ENCODE data around the gene STARD8.

STARD8 gene

DNA sequence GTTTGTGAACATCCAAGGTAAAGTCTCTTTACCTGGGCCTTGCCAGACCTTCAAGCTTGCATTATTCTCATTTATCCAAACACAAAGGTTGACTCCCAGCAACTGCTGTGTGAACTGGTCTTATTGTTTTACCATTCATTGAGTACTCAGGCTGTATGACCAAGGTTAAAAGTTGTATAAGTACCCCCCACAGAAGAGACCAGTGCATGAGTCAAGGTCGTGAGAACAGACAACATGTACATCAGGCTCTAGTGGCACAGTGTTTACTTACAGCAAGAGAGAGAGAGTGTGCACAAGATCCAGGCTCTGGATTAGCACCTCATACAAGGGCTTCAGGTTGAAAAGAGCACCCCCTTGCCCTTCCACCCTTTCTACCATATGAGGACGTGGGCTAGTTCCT lies 103.9 kb downstream of the STARD8 start:
- Histone ChIP-seq H3K9me3 (no peaks in the 10 kb centered on the region), H3K27me3 (no peaks in the 10 kb centered on the region), H3K4me3 (ENCODE audit: low read depth, low read length) (no peak overlapping the region), H3K36me3 (no peaks in the 10 kb centered on the region), H3K4me1 (no peaks in the 10 kb centered on the region)
- no peak for DNase-seq
- TF ChIP-seq, protein P1, sequence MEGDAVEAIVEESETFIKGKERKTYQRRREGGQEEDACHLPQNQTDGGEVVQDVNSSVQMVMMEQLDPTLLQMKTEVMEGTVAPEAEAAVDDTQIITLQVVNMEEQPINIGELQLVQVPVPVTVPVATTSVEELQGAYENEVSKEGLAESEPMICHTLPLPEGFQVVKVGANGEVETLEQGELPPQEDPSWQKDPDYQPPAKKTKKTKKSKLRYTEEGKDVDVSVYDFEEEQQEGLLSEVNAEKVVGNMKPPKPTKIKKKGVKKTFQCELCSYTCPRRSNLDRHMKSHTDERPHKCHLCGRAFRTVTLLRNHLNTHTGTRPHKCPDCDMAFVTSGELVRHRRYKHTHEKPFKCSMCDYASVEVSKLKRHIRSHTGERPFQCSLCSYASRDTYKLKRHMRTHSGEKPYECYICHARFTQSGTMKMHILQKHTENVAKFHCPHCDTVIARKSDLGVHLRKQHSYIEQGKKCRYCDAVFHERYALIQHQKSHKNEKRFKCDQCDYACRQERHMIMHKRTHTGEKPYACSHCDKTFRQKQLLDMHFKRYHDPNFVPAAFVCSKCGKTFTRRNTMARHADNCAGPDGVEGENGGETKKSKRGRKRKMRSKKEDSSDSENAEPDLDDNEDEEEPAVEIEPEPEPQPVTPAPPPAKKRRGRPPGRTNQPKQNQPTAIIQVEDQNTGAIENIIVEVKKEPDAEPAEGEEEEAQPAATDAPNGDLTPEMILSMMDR (IDR thresholded peaks at IDR 0.05; ENCODE audit: low read depth, low read length), result no peak

DNA sequence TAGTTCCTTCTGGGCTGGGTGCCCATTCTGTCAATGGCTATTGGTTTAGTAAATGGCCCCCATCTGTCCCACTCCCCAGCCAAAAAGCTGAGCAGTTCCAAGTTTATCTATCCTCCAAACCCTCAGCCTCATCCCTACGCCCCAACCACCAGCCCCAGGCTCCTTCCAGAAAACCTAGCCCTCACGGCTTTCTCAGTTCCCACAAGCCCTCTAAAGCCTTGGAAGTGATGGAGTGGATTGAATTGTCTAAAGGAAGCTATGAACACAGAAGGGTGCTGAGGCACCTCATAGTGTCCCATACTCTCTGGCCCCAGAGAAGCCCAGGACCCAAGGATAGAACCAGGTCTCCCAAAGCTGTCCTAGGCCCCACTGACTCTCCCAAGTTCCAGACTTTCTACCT lies 105.8 kb downstream of the STARD8 start:
- no peak for DNase-seq
- no peaks in the 10 kb centered on the region for H3K27me3 ChIP-seq
- no peak overlapping the region for H3K4me3 ChIP-seq (ENCODE audit: low read depth, low read length)
- H3K4me1 ChIP-seq, result no peaks in the 10 kb centered on the region
- TF ChIP-seq, protein P1 (IDR thresholded peaks at IDR 0.05; ENCODE audit: low read depth, low read length), result no peak
- H3K9me3 ChIP-seq, result no peaks in the 10 kb centered on the region
- no peaks in the 10 kb centered on the region for H3K36me3 ChIP-seq

DNA sequence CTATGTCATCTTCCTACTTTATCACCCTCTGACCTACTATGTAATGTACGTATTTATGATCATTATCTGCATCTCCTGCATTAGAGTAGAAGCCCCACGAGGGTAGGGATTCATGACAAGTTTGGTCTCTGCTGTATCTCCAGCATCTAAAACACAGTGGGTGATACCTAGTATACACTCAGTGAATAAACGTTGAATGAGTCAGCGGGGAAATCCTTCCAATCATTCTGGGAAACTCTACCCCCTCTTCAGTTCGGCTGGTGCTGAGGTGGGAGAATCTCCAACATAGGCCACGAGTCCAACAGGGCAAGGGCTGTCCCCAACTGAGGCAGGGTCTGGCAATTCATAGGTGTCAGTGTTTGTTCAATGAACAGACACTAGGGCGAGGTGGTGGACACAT lies 106.9 kb downstream of the STARD8 start:
- H3K9me3 ChIP-seq, result no peaks in the 10 kb centered on the region
- no peak overlapping the region for H3K4me3 ChIP-seq (ENCODE audit: low read depth, low read length)
- DNase-seq, result no peak
- no peaks in the 10 kb centered on the region for H3K36me3 ChIP-seq
- no peaks in the 10 kb centered on the region for H3K4me1 ChIP-seq
- no peaks in the 10 kb centered on the region for H3K27me3 ChIP-seq
- TF ChIP-seq, protein P1 (IDR thresholded peaks at IDR 0.05; ENCODE audit: low read depth, low read length), result no peak

DNA sequence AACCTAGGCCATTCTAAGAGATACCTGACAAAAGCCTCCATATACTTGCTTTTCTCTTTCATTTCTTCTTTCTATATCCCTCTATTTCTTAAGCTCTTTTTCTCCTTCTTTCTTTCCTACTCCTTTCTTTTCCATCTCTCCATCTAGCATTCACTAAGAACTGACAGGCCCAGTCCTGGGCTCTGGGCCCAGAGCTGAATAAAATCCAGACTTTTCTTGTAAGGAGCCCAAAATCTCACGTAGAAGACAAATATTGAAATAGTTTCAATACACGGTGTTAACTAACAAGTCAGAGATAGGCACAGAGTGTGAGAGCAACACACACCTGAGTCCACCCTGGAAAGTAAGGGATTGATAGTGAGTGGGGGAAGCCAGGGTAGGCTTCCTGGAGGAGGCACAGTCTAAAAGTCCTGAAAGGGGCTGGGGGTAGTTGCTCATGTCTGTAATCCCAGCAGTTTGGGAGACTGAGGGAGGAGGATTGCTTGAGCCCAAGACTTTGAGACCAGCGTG lies 108.2 kb downstream of the STARD8 start:
- Histone ChIP-seq H3K36me3 (no peaks in the 10 kb centered on the region), H3K9me3 (no peaks in the 10 kb centered on the region), H3K27me3 (no peaks in the 10 kb centered on the region), H3K4me3 (ENCODE audit: low read depth, low read length) (no peak overlapping the region), H3K4me1 (no peaks in the 10 kb centered on the region)
- TF ChIP-seq, protein P1 (IDR thresholded peaks at IDR 0.05; ENCODE audit: low read depth, low read length), result no peak
- DNase-seq, result no peak

DNA sequence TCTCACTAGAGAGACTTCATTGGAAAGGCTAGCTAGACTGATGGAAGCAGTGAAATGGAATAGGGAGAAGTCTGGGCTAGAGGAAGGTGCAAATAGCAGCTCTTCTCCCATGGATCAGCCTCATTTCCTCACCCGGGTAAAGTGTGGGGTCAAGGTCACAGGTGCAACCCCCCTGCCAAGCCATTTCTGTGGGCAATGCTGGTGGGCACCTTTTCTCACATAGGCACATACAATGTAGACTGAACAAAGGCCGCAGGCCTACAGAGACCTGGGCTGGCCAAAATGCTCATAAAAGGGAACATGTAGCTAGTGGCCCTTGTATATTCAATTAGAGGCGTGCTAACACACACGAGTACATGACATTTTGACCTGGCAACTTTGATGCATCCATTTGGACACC lies 109.9 kb downstream of the STARD8 start:
- H3K36me3 ChIP-seq, result no peaks in the 10 kb centered on the region
- DNase-seq, result no peak
- H3K9me3 ChIP-seq, result no peaks in the 10 kb centered on the region
- TF ChIP-seq, protein P1 (IDR thresholded peaks at IDR 0.05; ENCODE audit: low read depth, low read length), result no peak
- no peaks in the 10 kb centered on the region for H3K4me1 ChIP-seq
- H3K27me3 ChIP-seq, result no peaks in the 10 kb centered on the region
- no peak overlapping the region for H3K4me3 ChIP-seq (ENCODE audit: low read depth, low read length)

DNA sequence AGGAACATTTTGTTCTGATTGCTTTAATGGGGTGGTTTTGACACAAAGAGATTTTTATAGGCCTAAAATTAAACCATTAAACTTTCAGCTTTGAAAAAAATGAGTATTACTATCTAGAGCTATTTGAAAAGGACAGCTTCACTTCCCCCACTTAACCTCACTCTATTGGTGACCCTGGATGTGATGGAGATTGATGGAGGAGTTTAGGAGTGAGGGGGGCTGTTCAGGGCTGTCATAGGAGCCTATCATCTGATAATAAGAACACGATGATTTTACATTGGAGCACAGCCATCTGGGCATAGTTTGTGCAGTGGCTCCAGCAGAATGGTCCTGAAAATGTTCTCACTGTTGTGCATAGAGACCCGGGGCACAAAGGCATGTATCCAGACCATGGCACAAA lies 110.3 kb downstream of the STARD8 start:
- no peaks in the 10 kb centered on the region for H3K36me3 ChIP-seq
- TF ChIP-seq, protein P1 (IDR thresholded peaks at IDR 0.05; ENCODE audit: low read depth, low read length), result no peak
- DNase-seq, result no peak
- no peaks in the 10 kb centered on the region for H3K9me3 ChIP-seq
- H3K4me1 ChIP-seq, result no peaks in the 10 kb centered on the region
- no peak overlapping the region for H3K4me3 ChIP-seq (ENCODE audit: low read depth, low read length)
- H3K27me3 ChIP-seq, result no peaks in the 10 kb centered on the region
